Ishikawa (cell line): ENCODE data around the gene SCYGR6.

Source experiments
- CEBPB ChIP-seq: IDR thresholded peaks from 2 replicates; pipeline ENCODE4 v1.6.1; 2012
- CREB1 ChIP-seq: IDR thresholded peaks from 2 replicates; pipeline ENCODE4 v1.6.1; 2012; ENCODE audit warnings: low read depth
- EGR1 ChIP-seq: IDR thresholded peaks from 2 replicates; pipeline ENCODE4 v1.6.1; 2012
- EP300 ChIP-seq: IDR thresholded peaks from 2 replicates; pipeline ENCODE4 v1.6.1; 2012; ENCODE audit warnings: borderline replicate concordance
- FOXM1 ChIP-seq: IDR thresholded peaks from 2 replicates; pipeline ENCODE4 v1.6.1; 2012; ENCODE audit warnings: low read depth, borderline replicate concordance
- MAX ChIP-seq: IDR thresholded peaks from 2 replicates; pipeline ENCODE4 v1.6.1; 2012
- NFIC ChIP-seq: IDR thresholded peaks from 2 replicates; pipeline ENCODE4 v1.6.1; 2012
- RAD21 ChIP-seq: IDR thresholded peaks from 2 replicates; pipeline ENCODE4 v1.6.1; 2012; ENCODE audit warnings: low read depth
- REST ChIP-seq: IDR thresholded peaks from 2 replicates; pipeline ENCODE4 v1.6.1; 2012; ENCODE audit warnings: low read depth, mild to moderate bottlenecking
- TAF1 ChIP-seq: IDR thresholded peaks from 2 replicates; pipeline ENCODE4 v1.6.1; 2012; ENCODE audit warnings: low read depth, mild to moderate bottlenecking
- TCF12 ChIP-seq: IDR thresholded peaks from 2 replicates; pipeline ENCODE4 v1.6.1; 2012; ENCODE audit warnings: low read depth
- TEAD4 ChIP-seq: IDR thresholded peaks from 2 replicates; pipeline ENCODE4 v1.6.1; 2012
- USF1 ChIP-seq: IDR thresholded peaks from 2 replicates; pipeline ENCODE4 v1.6.1; 2012
- YY1 ChIP-seq: IDR thresholded peaks from 2 replicates; pipeline ENCODE4 v1.6.1; 2012; ENCODE audit warnings: low read depth
- ZBTB7A ChIP-seq: IDR thresholded peaks from 2 replicates; pipeline ENCODE4 v1.6.1; 2012; ENCODE audit warnings: low read depth

The SCYGR6 gene

GRCh38 chr2:227767830-227768229 lies 43.3 kb upstream of the SCYGR6 start:
- TF ChIP-seq TAF1 (no peak), FOXM1 (no peak), EP300 (no peak), NFIC (no peak), USF1 (no peak), CREB1 (no peak), MAX (no peak), EGR1 (no peak), CEBPB (no peak), YY1 (no peak), TEAD4 (no peak), RAD21 (no peak), REST (no peak), ZBTB7A (no peak), TCF12 (no peak)

GRCh38 chr2:227766373-227766883 lies 41.9 kb upstream of the SCYGR6 start:
- no peak for TF ChIP-seq TAF1
- peak; percentile 91 for TF ChIP-seq RAD21
- TF ChIP-seq YY1: 0 out of 2 replicates have a peak, but pooled peaks have one; percentile 57

DNA sequence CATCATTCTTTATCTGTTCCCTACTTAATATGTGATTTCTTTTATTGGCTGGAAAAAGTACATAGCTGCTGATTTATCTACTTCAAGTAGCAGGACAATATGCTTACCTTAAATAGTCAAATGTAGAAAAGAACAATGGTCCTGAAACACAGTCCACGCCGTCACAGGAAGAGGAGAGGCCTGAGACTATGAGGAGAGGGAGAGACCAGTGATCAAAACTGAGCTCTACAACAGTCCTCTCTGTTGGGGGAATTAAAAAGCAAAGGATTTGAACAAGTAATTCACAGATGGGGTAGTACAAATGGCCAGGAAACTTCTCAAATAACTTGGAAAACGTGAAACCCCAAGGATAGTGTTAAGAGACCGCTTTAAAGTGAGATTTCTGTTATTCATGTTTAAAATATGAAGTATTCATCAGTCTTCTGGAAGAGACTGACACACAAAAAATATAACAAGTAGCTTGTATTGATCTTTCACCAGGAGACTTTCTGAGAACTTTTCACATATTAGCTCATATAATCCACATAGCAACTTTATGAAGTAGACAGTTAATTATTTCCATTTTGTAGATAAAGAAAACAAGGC lies 41.3 kb upstream of the SCYGR6 start:
- TF ChIP-seq EGR1 (no peak), NFIC (no peak), REST (no peak), ZBTB7A (no peak), CREB1 (no peak), TCF12 (no peak), MAX (no peak), FOXM1 (no peak), EP300 (no peak), CEBPB (no peak), USF1 (no peak), TEAD4 (no peak), TAF1 (no peak), RAD21 (no peak), YY1 (no peak)

DNA sequence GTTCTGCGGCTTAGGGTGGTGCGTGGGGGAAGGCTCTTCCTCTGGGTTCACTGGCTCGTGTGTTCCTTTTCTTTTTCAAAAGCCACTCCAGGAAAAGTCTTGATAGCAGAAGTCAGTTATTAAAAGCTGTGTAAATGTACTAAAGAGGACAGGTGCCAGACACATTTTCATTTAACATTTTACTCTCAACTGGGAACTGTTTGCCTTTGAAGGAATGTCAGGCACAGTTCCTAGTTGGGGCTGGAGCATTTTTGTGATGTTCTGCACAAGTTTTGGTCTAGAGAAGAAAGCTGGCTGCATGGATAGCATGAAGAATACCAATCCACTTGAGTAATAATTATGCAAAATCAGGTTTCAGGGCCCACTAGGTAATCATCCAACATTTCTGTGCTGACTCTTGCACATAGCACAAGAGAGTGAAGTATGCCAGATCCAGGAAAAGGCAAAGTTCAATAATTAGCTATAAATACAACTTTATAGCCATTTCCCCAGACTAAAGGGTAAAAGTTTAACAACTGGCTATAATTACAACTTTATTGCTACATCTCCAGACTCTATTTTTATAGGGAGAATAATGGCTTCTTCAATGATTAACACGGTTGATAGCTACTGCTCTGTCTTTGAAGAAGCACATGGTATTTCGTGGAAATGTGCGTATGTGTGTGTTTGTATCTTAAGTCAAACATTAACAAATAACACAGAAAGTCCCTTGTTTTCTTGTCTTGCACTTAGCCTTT lies 37.4 kb upstream of the SCYGR6 start:
- TF ChIP-seq RAD21 (no peak), USF1 (no peak), EGR1 (no peak), YY1 (no peak), CEBPB (no peak), NFIC (no peak), TEAD4 (no peak), MAX (no peak), CREB1 (no peak)

DNA sequence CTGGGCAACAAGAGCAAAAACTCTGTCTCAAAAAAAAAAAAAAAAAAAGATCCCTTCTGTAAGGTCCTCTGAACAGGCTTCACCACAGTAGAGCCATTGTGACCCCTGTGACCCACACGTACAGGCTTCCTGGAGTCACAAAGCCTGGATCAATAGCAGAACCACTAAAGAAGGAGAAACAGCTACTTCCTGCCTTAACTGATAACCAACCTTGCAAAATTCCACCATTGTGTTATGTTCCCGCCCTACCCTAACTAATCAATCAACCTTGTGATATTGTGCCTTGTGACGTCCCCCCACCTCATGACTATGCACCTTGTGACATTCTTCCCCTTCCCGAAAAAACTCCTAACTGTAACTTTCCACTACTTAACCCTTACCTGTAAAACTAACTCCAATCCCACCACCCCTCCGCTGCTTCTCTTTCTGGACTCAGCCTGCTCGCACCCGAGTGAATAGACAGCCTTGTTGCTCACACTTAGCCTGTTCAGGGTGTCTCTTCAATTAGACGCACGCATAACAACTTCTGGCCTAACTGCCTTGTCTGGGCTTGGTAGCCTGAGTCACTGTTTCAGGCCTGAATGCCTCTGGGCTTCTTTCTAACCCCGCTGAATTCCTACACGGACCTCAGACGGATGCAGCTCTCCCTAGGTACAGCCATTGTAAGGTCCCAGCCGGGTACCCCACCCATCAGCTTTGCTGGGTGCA lies 35.0 kb upstream of the SCYGR6 start:
- TF ChIP-seq USF1 (no peak), NFIC (no peak), RAD21 (no peak), EGR1 (no peak), MAX (no peak), YY1 (no peak), CEBPB (no peak), TAF1 (no peak), EP300 (no peak)
